GM18526 (cell line): ENCODE measurements around the gene SV2C.

Source experiments
- POLR2A ChIP-seq: IDR thresholded peaks from 3 replicates; pipeline ENCODE4 v1.6.1; 2011; ENCODE audit not compliant: insufficient read length; ENCODE audit errors: extremely low read depth

SV2C gene

DNA sequence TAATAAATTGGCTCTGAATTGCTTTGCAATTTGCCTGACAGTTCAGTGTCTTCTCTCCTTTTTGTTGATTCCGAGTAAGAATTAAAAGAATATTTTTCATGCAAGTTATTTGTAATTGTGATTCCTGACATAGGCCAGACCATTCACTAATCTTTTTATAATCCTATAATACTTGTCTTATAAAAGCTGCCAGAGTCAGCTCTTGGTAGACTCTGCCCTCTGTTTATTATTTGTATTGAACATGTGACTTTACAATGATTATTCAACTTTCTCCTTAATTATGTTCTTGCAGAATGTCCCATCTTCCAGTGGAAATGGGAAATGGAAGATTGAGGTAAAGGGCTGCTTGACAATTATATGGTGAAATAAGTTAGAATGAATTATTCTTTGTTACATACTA lies 121.0 kb downstream of the SV2C start:
- TF ChIP-seq POLR2A: no peak

DNA sequence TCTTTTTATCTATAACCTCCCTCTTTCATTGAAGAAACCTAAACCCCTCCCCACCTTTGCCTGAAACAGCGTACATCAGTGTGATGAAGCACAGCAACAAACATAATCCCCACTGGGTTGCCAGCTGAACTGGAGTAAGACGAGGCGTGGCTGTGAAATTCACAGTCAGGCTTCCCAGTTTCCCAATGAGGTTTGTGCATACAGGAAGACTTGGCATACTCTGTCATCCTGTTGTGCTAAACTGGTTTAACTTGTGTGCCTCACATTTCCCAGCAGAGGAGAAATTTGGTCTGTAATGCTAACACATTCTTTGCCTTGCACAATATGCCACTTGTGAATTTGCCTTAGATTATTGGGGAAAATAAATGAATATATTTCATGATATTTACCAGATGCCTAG lies 121.5 kb downstream of the SV2C start:
- no peak for TF ChIP-seq POLR2A

DNA sequence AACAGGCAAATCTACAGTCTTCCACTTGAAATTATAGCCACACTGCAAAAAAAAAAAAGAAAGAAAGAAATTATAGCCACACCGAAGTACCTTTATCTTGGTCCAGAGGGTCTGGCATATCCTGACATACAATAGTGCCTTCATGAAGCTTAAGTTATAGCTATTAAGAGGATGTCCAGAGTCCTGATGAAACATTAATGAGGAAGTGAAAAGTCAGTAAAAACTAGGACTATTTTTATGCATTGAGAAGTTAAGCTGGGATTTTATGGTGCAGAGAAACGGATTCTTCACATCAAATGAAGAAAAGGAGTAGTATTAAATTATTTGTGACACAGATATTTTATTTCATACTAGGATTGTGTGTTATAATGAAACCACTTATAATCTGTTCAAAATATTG lies 123.9 kb downstream of the SV2C start:
- no peak for TF ChIP-seq POLR2A

DNA sequence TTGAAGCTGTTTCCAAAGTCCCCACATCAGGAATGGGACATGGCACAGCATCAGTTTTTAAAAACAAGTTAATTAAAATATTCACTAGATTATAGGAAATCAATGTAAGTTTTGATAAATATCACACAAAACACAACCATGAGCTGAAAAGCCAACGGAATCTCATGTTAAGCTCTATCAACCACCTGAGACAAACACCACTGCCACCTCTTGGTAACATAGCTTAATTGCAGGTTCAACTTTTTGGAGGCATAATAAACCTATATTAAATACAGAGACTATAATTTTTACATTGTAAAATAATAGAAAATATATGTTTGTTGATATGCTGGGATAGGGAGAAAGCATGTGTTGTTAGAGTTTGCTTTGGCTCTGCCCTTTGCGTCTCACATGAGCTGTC lies 126.1 kb downstream of the SV2C start:
- TF ChIP-seq POLR2A: no peak

DNA sequence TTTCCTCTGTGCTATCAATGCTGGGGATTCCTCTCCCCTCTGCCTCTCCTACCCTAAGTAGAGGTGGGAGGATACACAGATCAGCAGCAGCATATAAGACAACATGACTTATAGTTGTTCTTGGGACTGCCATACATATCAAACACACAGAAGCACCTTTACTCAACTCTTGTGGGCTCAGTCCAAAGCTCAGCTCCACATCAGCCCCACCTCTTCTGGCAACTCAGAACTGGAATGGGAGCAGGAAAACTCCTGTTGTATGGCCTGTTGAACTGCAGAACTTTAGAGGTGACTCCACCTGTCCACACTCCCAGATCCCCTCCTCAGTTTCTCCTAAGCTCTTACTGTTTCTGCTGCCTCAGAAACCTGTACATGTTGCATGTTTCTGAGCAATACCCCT lies 127.8 kb downstream of the SV2C start:
- no peak for TF ChIP-seq POLR2A

DNA sequence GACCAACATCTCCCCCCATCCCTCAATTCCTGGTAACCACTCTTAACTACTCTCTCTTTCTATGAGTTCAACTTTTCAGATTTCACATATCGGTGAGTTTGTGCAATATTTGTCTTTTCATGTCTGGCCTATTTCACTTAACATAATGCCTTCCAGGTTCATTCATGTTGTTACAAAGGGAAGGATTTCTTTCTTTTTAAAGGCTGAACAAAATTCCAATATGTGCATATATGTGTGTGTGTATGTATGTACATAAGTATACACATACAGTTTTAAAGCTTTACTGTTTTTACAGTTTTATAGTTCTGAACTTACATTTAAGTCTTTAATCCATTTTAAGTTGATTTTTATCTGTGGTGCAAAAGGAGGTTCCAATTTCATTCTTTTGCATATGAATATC lies 130.7 kb downstream of the SV2C start:
- no peak for TF ChIP-seq POLR2A

DNA sequence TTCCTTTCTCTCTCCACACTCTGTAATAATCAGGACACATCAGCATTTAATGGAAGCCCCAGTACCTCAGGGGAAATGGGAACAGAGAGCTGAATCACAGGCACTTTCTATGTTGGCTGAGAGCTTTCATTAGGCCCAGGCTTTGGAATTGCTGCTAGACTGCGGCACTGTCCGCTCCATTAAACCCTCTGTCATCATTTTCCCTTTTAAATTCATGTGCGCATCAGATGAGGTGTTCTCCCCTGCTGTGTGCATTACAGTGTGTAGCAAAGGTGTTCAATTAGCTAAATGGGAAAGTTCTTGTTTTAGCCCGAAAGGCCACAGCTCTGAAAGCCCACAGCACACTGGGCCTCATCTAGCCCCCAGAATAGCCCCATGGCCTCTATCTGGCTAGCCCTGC lies 133.6 kb downstream of the SV2C start:
- no peak for TF ChIP-seq POLR2A

DNA sequence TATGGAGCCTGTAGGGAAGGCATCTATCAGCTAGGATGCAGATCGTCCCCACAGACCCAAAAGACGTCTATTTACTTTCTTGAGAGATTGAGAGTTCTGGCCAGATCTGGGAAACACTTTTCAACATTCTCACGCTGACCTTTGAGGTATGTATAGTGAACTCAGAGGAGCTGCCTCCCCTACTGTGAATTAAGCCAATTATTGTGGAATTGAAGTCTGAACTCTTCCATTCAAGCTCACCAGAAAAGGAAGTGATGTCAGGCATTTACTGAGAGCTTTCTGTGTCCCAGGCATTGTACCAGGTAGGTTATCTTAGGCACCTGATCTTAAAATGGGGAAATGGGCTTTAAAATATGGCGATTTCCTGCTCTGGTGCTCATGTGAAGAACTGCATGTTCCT lies 136.5 kb downstream of the SV2C start:
- TF ChIP-seq POLR2A: no peak

DNA sequence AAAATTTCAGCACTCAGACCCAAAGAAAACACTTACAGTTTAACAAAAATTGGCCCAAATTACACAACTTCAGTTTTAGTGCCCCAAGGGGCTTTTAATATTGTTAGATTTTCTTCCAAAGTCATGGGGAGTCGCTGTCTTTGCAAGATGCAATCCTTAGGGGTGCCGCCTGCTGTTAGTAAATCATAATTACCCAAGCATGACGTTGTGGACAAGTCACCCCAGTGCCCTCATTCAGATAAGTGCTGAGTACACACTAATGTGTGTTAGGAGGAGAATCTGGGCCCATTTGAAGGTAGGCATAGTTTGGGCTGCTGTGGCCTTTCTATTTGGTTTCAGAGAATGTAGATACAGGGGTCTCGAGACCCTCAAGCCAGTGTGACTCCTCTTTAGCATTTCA lies 138.1 kb downstream of the SV2C start:
- no peak for TF ChIP-seq POLR2A

DNA sequence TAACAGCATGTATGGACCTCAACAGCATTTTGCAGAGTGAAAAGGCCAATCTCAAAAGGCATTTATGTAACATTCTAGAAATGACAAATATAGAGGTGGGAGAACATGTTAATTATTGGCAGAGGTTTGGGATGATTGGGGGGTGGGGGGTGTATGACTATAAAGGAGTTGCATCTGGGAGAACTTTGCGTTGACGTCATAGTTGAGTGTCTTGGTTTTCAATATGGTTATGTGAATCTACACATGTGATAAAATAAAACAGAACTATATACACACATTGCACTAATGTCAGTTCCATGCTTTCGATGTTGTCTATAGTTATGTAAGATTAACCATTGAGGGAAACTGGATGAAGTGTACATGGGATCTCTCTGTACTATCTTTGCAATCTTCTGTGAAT lies 139.1 kb downstream of the SV2C start:
- TF ChIP-seq POLR2A: no peak

DNA sequence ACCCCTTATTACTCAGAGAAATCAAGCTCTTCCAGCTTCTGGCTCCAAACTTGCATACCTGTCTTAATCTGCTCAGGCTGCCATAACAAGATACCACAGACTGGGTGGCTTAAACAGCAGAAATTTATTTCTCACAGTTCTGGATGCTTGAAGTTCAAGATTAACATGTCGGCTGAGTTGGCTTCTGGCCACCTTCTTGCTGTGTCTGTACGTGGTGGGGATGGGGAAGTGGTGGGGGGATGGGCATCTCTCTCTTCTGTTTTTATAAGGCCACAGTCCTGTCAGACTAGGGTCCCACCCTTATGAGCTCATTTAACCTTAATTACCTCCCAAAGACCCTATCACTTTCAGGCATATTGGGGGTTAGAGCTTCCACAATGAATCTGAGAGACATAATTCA lies 140.5 kb downstream of the SV2C start:
- TF ChIP-seq POLR2A: no peak

DNA sequence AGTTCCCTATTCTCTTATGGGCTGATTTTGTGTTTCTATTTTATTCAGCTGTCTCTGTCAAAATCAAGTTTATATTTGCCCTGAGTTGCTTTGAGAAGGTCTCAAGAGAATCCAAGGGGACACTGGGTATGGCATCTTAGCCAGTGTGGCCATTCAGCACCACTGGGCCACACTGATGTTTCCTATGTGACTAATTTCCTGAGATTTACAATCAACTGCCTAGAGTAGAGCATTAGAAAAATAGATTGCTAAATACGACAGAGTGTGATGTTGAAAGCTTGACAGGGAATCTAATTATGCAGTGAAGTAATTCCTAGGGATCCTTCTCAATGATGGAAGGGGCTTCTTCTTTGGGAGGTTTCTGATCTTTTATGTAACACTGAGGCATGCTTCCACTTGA lies 141.7 kb downstream of the SV2C start:
- TF ChIP-seq POLR2A: no peak

DNA sequence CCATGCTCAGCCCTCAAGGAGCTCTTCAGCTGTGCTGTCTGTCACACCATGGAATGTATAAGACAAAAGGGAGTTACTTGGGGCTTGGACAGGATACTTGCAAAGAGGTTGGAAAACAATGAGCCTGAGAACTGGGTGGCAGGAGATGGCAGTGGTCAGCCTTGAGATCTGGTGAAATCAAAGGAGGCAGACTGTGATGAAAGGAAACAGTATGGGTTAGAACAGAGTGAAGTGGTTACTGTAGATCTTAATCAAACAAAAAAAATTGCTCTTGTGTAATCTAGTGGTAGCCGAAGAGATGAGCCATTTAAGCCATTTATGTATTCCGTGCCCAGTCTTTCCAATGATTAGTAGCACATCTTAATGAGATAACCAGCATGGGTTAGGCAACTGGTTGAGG lies 142.2 kb downstream of the SV2C start:
- TF ChIP-seq POLR2A: no peak

DNA sequence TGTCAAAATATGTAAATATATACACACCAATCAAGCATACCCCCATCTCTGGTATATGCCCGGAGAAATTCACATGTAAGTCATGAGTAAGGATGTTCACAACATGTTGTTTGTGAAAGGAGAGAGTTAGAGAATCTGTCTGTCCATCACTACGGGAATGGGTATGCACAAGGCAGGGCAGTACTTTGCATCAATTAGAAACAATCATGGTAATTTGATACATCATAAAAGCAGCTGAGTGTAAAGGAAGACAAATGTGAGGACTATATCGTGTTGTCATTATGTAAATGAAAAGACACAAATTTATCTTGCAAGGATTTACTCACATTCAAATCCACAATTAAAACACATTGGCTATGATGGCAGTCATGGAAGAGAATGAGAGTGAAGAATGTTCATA lies 146.7 kb downstream of the SV2C start:
- TF ChIP-seq POLR2A: no peak

DNA sequence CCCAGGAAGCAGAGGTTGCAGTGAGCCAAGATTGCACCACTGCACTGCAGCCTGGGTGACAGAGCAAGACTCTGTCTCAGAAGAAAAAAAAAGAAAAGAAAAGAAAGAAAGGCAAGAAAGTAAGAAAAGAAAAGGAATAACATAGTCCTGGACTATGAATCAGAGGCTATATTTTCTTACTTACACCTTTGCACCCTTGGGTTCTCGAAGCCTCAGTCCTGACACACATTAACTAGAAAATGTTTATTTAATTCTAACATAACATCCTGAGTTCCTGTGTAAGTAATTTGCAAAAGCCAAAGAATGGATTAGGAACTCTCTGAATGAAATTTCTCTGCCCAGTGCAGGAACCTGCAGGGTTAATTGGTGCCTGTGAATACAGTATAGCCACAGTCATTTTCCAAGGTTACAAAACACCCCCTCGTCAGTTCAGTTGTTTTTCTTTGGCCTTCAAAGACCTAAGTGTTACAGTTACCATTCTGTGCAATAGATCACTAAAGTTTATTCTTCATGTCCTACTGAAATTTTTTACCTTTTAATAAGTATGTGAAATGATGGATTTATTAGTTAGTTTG lies 147.6 kb downstream of the SV2C start:
- no peak for TF ChIP-seq POLR2A

DNA sequence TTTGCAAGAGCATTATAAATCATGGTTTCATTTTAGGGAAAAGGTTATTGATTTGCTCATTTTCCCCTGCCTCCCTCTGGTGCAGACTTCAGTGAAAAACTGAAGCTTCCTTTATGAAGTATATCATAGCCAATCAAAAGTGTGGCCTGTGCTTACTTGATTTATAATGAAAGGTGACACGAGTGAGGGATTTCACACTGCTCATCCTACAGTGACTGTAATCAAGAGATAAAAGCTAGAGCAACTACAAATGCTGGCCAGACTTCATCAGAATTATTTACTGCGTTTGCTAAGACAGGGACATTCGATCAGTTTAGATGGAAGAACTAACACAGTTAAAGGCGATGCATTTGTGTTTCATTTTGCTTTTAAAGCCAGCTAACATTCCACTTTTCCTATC lies 151.5 kb downstream of the SV2C start:
- TF ChIP-seq POLR2A: no peak

DNA sequence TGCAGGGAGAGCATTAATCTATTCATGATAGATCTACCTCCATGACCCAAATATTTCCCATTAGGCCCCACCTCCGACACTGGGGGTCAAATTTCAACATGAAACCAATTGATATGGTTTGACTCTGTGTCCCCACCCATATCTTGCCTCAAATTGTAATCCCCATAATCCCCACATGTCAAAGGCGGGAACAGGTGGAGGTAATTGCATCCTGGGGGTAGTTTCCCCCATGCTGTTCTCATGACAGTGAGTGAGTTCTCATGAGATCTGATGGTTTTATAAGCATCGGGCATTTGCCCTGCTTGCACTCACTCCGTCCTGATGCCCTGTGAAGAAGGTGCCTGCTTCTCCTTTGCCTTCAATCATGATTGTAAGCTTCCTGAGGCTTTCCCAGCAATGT lies 153.5 kb downstream of the SV2C start:
- TF ChIP-seq POLR2A: no peak

DNA sequence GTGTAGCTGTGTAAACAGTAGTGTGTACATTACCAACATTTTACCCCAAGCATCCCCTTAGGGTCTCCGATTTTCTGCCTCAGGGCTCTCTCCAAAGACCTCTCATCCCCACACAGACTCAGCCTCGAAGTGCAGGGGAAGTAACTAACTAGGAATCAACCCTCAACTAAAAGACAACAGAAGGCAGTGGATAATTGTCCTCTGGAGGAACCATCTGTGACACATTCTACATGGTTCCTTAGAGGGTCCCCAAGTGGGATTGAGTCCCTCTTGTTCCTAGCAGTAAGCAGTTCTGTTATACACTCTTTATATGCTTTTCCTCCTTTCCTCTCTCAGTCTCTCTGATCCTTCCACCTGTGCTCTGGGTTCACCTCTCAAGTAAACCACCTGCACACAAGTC lies 157.2 kb downstream of the SV2C start:
- TF ChIP-seq POLR2A: no peak
